Astrocyte (in vitro differentiated cells and primary cell): ENCODE measurements around the gene GIT2. TPM values are rescaled to one million over a fixed set of nuclear protein-coding genes. Genes with fewer than 3 reads are reported as not detected.

Experiments
- DNase-seq: peaks from one replicate; pipeline ENCODE4 v3.0.0-alpha.2; 2010; ENCODE audit warnings: low read depth
- FAIRE-seq: peaks from 2 replicates; lab custom pipeline; 2011; peaks lifted over from hg19 to GRCh38; lab: Jason Lieb, UNC
- H2AFZ ChIP-seq: 2 replicates; pipeline ENCODE4 v1.6.0; 2012; ENCODE audit warnings: low read depth, low read length, inconsistent platforms
- H3K27ac ChIP-seq: 2 replicates; pipeline ENCODE4 v1.5.1; 2011; ENCODE audit warnings: low read depth, low read length, inconsistent platforms
- H3K27me3 ChIP-seq: 2 replicates; pipeline ENCODE4 v1.6.0; 2011; ENCODE audit warnings: low read length, inconsistent platforms; ENCODE audit not compliant: insufficient read depth
- H3K36me3 ChIP-seq: 2 replicates; pipeline ENCODE4 v1.5.1; 2011; ENCODE audit warnings: low read length, inconsistent platforms; ENCODE audit not compliant: insufficient read depth
- H3K4me1 ChIP-seq: 2 replicates; pipeline ENCODE4 v1.5.1; 2011; ENCODE audit warnings: low read length, inconsistent platforms; ENCODE audit not compliant: insufficient read depth
- H3K4me2 ChIP-seq: 2 replicates; pipeline ENCODE4 v1.6.0; 2012; ENCODE audit warnings: low read length, inconsistent platforms
- H3K4me3 ChIP-seq: 2 replicates; pipeline ENCODE4 v1.5.1; 2011; ENCODE audit warnings: low read depth, mild to moderate bottlenecking, low read length, inconsistent platforms; ENCODE audit not compliant: insufficient read depth
- H3K79me2 ChIP-seq: 2 replicates; pipeline ENCODE4 v1.6.0; 2012; ENCODE audit warnings: mild to moderate bottlenecking, low read length, inconsistent platforms; ENCODE audit not compliant: insufficient read depth
- H3K9ac ChIP-seq: 2 replicates; pipeline ENCODE4 v1.6.0; 2012; ENCODE audit warnings: mild to moderate bottlenecking, low read length, inconsistent platforms
- H3K9me3 ChIP-seq: 2 replicates; pipeline ENCODE4 v1.5.1; 2012; ENCODE audit warnings: low read depth, mild to moderate bottlenecking, low read length, inconsistent platforms; ENCODE audit not compliant: insufficient read depth
- H4K20me1 ChIP-seq: 2 replicates; pipeline ENCODE4 v1.6.0; 2012; ENCODE audit warnings: low read length, inconsistent platforms; ENCODE audit not compliant: insufficient read depth
- H3K27ac Mint-ChIP-seq: one replicate; pipeline ENCODE4 v1.8.0; 2021; ENCODE audit warnings: mild to moderate bottlenecking, mixed read lengths; ENCODE audit not compliant: unreplicated experiment
- H3K27me3 Mint-ChIP-seq: one replicate; pipeline ENCODE4 v1.8.0; 2021; ENCODE audit warnings: low read depth, mixed read lengths; ENCODE audit not compliant: unreplicated experiment
- H3K36me3 Mint-ChIP-seq: one replicate; pipeline ENCODE4 v1.8.0; 2021; ENCODE audit warnings: low read depth, mixed read lengths; ENCODE audit not compliant: unreplicated experiment
- H3K4me1 Mint-ChIP-seq: one replicate; pipeline ENCODE4 v1.8.0; 2021; ENCODE audit warnings: low read depth, mixed read lengths; ENCODE audit not compliant: unreplicated experiment
- H3K4me3 Mint-ChIP-seq: one replicate; pipeline ENCODE4 v1.8.0; 2021; ENCODE audit warnings: mild to moderate bottlenecking, moderate library complexity, mixed read lengths; ENCODE audit not compliant: unreplicated experiment
- H3K9me3 Mint-ChIP-seq: one replicate; pipeline ENCODE4 v1.8.0; 2021; ENCODE audit warnings: mild to moderate bottlenecking, mixed read lengths; ENCODE audit not compliant: unreplicated experiment
- CTCF ChIP-seq: IDR thresholded peaks from 2 replicates; pipeline ENCODE4 v1.5.1; 2011; ENCODE audit warnings: low read depth, mild to moderate bottlenecking, inconsistent platforms, low read length, moderate library complexity; ENCODE audit not compliant: insufficient read depth
- EZH2 ChIP-seq: IDR thresholded peaks from 2 replicates; pipeline ENCODE4 v1.6.1; 2012; ENCODE audit warnings: mild to moderate bottlenecking, low read length, inconsistent platforms; ENCODE audit not compliant: insufficient read depth
- total RNA-seq: library from RNA; stranded (reverse); gene quantifications from 2 replicates; pipeline ENCODE4 v1.2.1, GENCODE V29; 2021

GIT2 gene
- total RNA-seq, 1 donor from 2014 or later, result 33.4 TPM

DNA sequence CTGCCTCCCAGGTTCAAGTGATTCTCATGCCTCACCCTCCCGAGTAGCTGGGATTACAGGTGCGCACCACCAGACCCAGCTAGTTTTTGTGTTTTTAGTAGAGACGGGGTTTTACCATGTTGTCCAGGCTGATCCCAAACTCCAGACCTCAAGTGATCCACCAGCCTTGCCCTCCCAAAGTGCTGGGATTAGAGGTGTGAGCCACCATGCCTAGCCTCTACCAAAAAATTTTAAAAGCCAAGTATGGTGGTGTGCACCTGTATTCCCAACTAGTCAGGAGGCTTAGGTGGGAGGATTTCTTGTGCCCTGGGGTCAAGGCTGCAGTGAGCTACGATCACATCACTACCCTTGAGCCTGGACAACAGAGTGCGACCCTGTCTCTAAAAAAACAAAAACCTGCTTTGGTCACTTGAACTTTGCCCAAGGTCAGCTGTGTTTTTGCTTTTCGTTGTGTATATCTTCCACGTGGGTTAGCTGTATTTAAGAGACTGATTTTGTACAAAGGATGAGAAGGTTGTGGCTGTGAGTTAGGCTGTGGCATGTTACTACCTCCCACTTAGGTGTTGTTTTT is 39.5 kb upstream of the GIT2 start:
- peaks cover 22% of the 10 kb centered on the region for H3K4me1 Mint-ChIP-seq
- no peaks in the 10 kb centered on the region for H3K9me3 Mint-ChIP-seq
- no peak for DNase-seq
- Histone ChIP-seq H3K4me2 (no peak overlapping the region), H2AFZ (no peak overlapping the region), H3K9ac (no peak overlapping the region), H4K20me1 (peaks cover 32% of the 10 kb centered on the region), H3K4me1 (peaks cover 19% of the 10 kb centered on the region), H3K4me3 (no peak overlapping the region), H3K27me3 (no peaks in the 10 kb centered on the region), H3K9me3 (no peaks in the 10 kb centered on the region), H3K79me2 (peaks cover 29% of the 10 kb centered on the region), H3K27ac (no peak overlapping the region), H3K36me3 (peaks cover 45% of the 10 kb centered on the region)
- H3K4me3 Mint-ChIP-seq, result no peak overlapping the region
- no peaks in the 10 kb centered on the region for H3K27me3 Mint-ChIP-seq
- TF ChIP-seq CTCF (no peak), EZH2 (no peak)
- no peak overlapping the region for H3K27ac Mint-ChIP-seq
- FAIRE-seq, result no peak
- H3K36me3 Mint-ChIP-seq, result peaks cover 14% of the 10 kb centered on the region

- DNase-seq (no peak), FAIRE-seq (no peak)
- TF ChIP-seq EZH2 (no peak), CTCF (no peak)
- H3K4me2 ChIP-seq, result no peak overlapping the region
- no peak overlapping the region for H3K4me3 ChIP-seq
- no peak overlapping the region for H3K9ac ChIP-seq
- no peaks in the 10 kb centered on the region for H3K9me3 ChIP-seq
- Mint-ChIP-seq H3K27ac (no peak overlapping the region), H3K4me1 (peaks cover 9% of the 10 kb centered on the region), H3K27me3 (no peaks in the 10 kb centered on the region), H3K9me3 (no peaks in the 10 kb centered on the region), H3K36me3 (peaks cover 14% of the 10 kb centered on the region), H3K4me3 (no peak overlapping the region)
- no peaks in the 10 kb centered on the region for H3K27me3 ChIP-seq
- H3K36me3 ChIP-seq, result peaks cover 61% of the 10 kb centered on the region
- no peak overlapping the region for H2AFZ ChIP-seq
- peaks cover 29% of the 10 kb centered on the region for H3K79me2 ChIP-seq
- H4K20me1 ChIP-seq, result peaks cover 26% of the 10 kb centered on the region
- peaks cover 9% of the 10 kb centered on the region for H3K4me1 ChIP-seq
- no peak overlapping the region for H3K27ac ChIP-seq
Measured at GRCh38 chr12:110033888-110034287, 37.7 kb upstream of the GIT2 start.

DNA sequence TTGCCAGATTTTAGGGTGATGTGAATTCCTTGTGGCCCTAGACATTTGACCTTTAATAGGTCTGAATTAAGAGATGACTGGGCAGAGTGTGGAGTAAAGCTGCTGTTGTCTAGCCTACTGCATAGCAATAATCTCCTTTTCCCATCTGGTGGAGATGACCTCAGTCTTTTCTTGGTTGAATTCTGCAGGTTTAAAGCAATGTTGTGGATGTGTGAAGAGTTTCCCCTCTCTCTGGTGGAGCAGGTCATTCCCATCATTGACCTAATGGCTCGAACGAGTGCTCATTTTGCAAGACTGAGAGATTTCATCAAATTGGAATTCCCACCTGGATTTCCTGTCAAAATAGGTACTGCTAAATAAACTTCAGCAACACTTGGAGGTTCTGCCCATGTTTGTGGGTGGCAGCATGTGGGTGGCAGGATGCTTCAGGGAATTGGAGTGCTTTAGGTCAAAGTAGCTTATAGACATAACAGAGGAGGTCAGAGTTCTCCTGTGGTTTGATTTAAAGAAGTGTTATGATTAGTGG is 33.2 kb upstream of the GIT2 start:
- peaks cover 4% of the 10 kb centered on the region for H4K20me1 ChIP-seq
- DNase-seq (no peak), FAIRE-seq (no peak)
- no peaks in the 10 kb centered on the region for H3K9me3 ChIP-seq
- no peak overlapping the region for H3K27ac ChIP-seq
- H3K36me3 ChIP-seq, result peaks cover 56% of the 10 kb centered on the region
- no peaks in the 10 kb centered on the region for H3K9me3 Mint-ChIP-seq
- no peak overlapping the region for H3K4me3 ChIP-seq
- no peak overlapping the region for H3K4me2 ChIP-seq
- no peaks in the 10 kb centered on the region for H3K27me3 Mint-ChIP-seq
- no peak overlapping the region for H2AFZ ChIP-seq
- peaks cover 14% of the 10 kb centered on the region for H3K4me1 Mint-ChIP-seq
- no peak overlapping the region for H3K27ac Mint-ChIP-seq
- no peak for TF ChIP-seq EZH2
- no peak for TF ChIP-seq CTCF
- no peak overlapping the region for H3K4me3 Mint-ChIP-seq
- peaks cover 11% of the 10 kb centered on the region for H3K36me3 Mint-ChIP-seq
- no peaks in the 10 kb centered on the region for H3K27me3 ChIP-seq
- H3K4me1 ChIP-seq, result peaks cover 6% of the 10 kb centered on the region
- H3K9ac ChIP-seq, result no peak overlapping the region
- H3K79me2 ChIP-seq, result peaks cover 6% of the 10 kb centered on the region
